Stomach (tissue), 4 donors: ENCODE measurements around the gene SMAD2.

Experiments
- CTCF ChIP-seq, 7 experiments: fragments of 450-650 bp in 4 of 7; fragments of 200-600 bp in 3 of 7; sonication (generic) in 3 of 7; IDR thresholded peaks; one replicate each; pipeline ENCODE4 v1.5.1; 2016 to 2019; ENCODE audit warnings: antibody characterized with exemption in 7 of 7, control low read depth in 2 of 7, mild to moderate bottlenecking in 1 of 7
- EP300 ChIP-seq: sonication (generic); formaldehyde crosslinking; IDR thresholded peaks from one replicate; pipeline ENCODE4 v1.6.1; 2017; ENCODE audit warnings: antibody characterized with exemption
- POLR2A ChIP-seq, 4 donors: fragments of 450-650 bp; IDR thresholded peaks; one replicate each; pipeline ENCODE4 v1.6.1; 2016; ENCODE audit warnings: antibody characterized with exemption in 4 of 4, control low read depth in 2 of 4, mild to moderate bottlenecking in 1 of 4, moderate library complexity in 1 of 4
- POLR2AphosphoS5 ChIP-seq, 3 donors: sonication (generic); formaldehyde crosslinking; IDR thresholded peaks; one replicate each; pipeline ENCODE4 v1.6.1; 2016; ENCODE audit warnings: antibody characterized with exemption in 3 of 3

- TF ChIP-seq CTCF (IDR thresholded peaks at IDR 0.05) (no peak), POLR2AphosphoS5 (IDR thresholded peaks at IDR 0.05) (no peak), POLR2A (IDR thresholded peaks at IDR 0.05) (no peak), EP300 (no peak)
Measured at GRCh38 chr18:47873625-47874024, 56.8 kb downstream of the SMAD2 start.
